ENCODE data around the gene CDC42EP1.
"Not testable (repeated sequence)": the region's sequence is repeated elsewhere in the genome, so short reads cannot be mapped to it uniquely, and the experiment has no call there.

CDC42EP1 gene

GRCh38 chr22:37534445-37534844 lies 25.8 kb upstream of the CDC42EP1 start:
- DNase-seq (ENCODE audit: low spot score), result no peak

GRCh38 chr22:37535159-37535558 lies 25.1 kb upstream of the CDC42EP1 start:
- no peak for DNase-seq (ENCODE audit: low spot score)

GRCh38 chr22:37538590-37539357 lies 21.5 kb upstream of the CDC42EP1 start:
- DNase-seq (ENCODE audit: low spot score), result peak; percentile 91

- DNase-seq (ENCODE audit: low spot score), result not testable (repeated sequence)
Measured at GRCh38 chr22:37539790-37540189, 20.5 kb upstream of the CDC42EP1 start.

GRCh38 chr22:37542416-37542815 lies 17.9 kb upstream of the CDC42EP1 start:
- DNase-seq (ENCODE audit: low spot score), result not testable (repeated sequence)

GRCh38 chr22:37542959-37543358 lies 17.3 kb upstream of the CDC42EP1 start:
- DNase-seq (ENCODE audit: low spot score), result no peak

GRCh38 chr22:37544955-37545702 lies 15.2 kb upstream of the CDC42EP1 start:
- no peak for DNase-seq (ENCODE audit: low spot score)

GRCh38 chr22:37545703-37546436 lies 14.4 kb upstream of the CDC42EP1 start:
- DNase-seq (ENCODE audit: low spot score), result no peak

GRCh38 chr22:37546437-37547250 lies 13.6 kb upstream of the CDC42EP1 start:
- DNase-seq (ENCODE audit: low spot score), result no peak

- no peak for DNase-seq (ENCODE audit: low spot score)
Measured at GRCh38 chr22:37547251-37547741, 13.0 kb upstream of the CDC42EP1 start.

- DNase-seq (ENCODE audit: low spot score), result no peak
Measured at GRCh38 chr22:37549704-37550059, 10.6 kb upstream of the CDC42EP1 start.

- not testable (repeated sequence) for DNase-seq (ENCODE audit: low spot score)
Measured at GRCh38 chr22:37550921-37551320, 9.4 kb upstream of the CDC42EP1 start.

GRCh38 chr22:37551981-37552380 lies 8.3 kb upstream of the CDC42EP1 start:
- no peak for DNase-seq (ENCODE audit: low spot score)

GRCh38 chr22:37552524-37553163 lies 7.6 kb upstream of the CDC42EP1 start:
- DNase-seq (ENCODE audit: low spot score), result no peak

GRCh38 chr22:37553725-37554124 lies 6.6 kb upstream of the CDC42EP1 start:
- DNase-seq (ENCODE audit: low spot score), result no peak

GRCh38 chr22:37555029-37555428 lies 5.3 kb upstream of the CDC42EP1 start:
- no peak for DNase-seq (ENCODE audit: low spot score)

- no peak for DNase-seq (ENCODE audit: low spot score)
Measured at GRCh38 chr22:37556710-37557109, 3.6 kb upstream of the CDC42EP1 start.

GRCh38 chr22:37557321-37558001 lies 2.8 kb upstream of the CDC42EP1 start:
- DNase-seq (ENCODE audit: low spot score), result no peak

GRCh38 chr22:37558815-37559214 lies 1.5 kb upstream of the CDC42EP1 start:
- DNase-seq (ENCODE audit: low spot score), result no peak

- DNase-seq (ENCODE audit: low spot score), result no peak
Measured at GRCh38 chr22:37559521-37559900, 769 bp upstream of the CDC42EP1 start.

Data from germinal center (tissue), 1 donor.